ENCODE data around the gene MMP21.
A peak's percentile ranks its signal among the peaks of the same experiment; 100 is the strongest.

MMP21 gene

GRCh38 chr10:125782054-125782453 is 6.4 kb upstream of the MMP21 start:
- no peak for TF ChIP-seq CTCF (IDR thresholded peaks at IDR 0.05; ENCODE audit: insufficient read depth, low read depth, low read length, missing control alignments)
- H3K4me3 ChIP-seq (ENCODE audit: low read length) = no peak overlapping the region
- no peak for DNase-seq (ENCODE audit: low read depth)

GRCh38 chr10:125781374-125781773 is 5.8 kb upstream of the MMP21 start:
- TF ChIP-seq CTCF (IDR thresholded peaks at IDR 0.05; ENCODE audit: insufficient read depth, low read depth, low read length, missing control alignments) = no peak
- DNase-seq (ENCODE audit: low read depth) = no peak
- H3K4me3 ChIP-seq (ENCODE audit: low read length) = no peak overlapping the region

GRCh38 chr10:125779403-125780327 is 4.0 kb upstream of the MMP21 start:
- no peak for DNase-seq (ENCODE audit: low read depth)
- H3K4me3 ChIP-seq (ENCODE audit: low read length) = no peak overlapping the region
- TF ChIP-seq CTCF (IDR thresholded peaks at IDR 0.05; ENCODE audit: insufficient read depth, low read depth, low read length, missing control alignments) = no peak

GRCh38 chr10:125778556-125778955 is 2.9 kb upstream of the MMP21 start:
- TF ChIP-seq CTCF (IDR thresholded peaks at IDR 0.05; ENCODE audit: insufficient read depth, low read depth, low read length, missing control alignments) = no peak
- peak; percentile 12 for DNase-seq (ENCODE audit: low read depth)

GRCh38 chr10:125777806-125778205 is 2.2 kb upstream of the MMP21 start:
- TF ChIP-seq CTCF (IDR thresholded peaks at IDR 0.05; ENCODE audit: insufficient read depth, low read depth, low read length, missing control alignments) = no peak
- no peak overlapping the region for H3K4me3 ChIP-seq (ENCODE audit: low read length)
- DNase-seq (ENCODE audit: low read depth) = no peak

More at GRCh38 chr10:125778556-125778955, 2.9 kb upstream of the MMP21 start:
- no peak overlapping the region for H3K4me3 ChIP-seq (ENCODE audit: low read length)

GRCh38 chr10:125774581-125775191 is 935 bp downstream of the MMP21 start:
- no peak overlapping the region for H3K4me3 ChIP-seq (ENCODE audit: low read length)
- no peak for TF ChIP-seq CTCF (IDR thresholded peaks at IDR 0.05; ENCODE audit: insufficient read depth, low read depth, low read length, missing control alignments)
- DNase-seq (ENCODE audit: low read depth) = no peak
